Progenitor cell of endocrine pancreas (in vitro differentiated cells): ENCODE data around the gene PRKCE. TPM values are rescaled to one million over a fixed set of nuclear protein-coding genes. Genes with fewer than 3 reads are reported as not detected.

Experiments
- DNase-seq: peaks from one replicate; pipeline ENCODE4 v3.0.0; 2021; ENCODE audit warnings: low spot score; ENCODE audit not compliant: unreplicated experiment
- H3K27ac Mint-ChIP-seq: 2 replicates; pipeline ENCODE4 v1.8.0; 2021; ENCODE audit warnings: mild to moderate bottlenecking, moderate library complexity, mixed read lengths
- H3K27me3 Mint-ChIP-seq: 2 replicates; pipeline ENCODE4 v1.8.0; 2021; ENCODE audit warnings: mixed read lengths
- H3K36me3 Mint-ChIP-seq: 2 replicates; pipeline ENCODE4 v1.8.0; 2022; ENCODE audit warnings: mixed read lengths; ENCODE audit not compliant: insufficient read depth
- H3K4me1 Mint-ChIP-seq: 2 replicates; pipeline ENCODE4 v1.8.0; 2021; ENCODE audit warnings: low read depth, mixed read lengths
- H3K4me3 Mint-ChIP-seq: 2 replicates; pipeline ENCODE4 v1.8.0; 2021; ENCODE audit warnings: low read depth, mild to moderate bottlenecking, moderate library complexity, mixed read lengths
- H3K9me3 Mint-ChIP-seq: 2 replicates; pipeline ENCODE4 v1.8.0; 2021; ENCODE audit warnings: low read depth, mixed read lengths
- total RNA-seq: library from RNA; stranded (reverse); gene quantifications from 2 replicates; pipeline ENCODE4 v1.2.1, GENCODE V29; 2021
- TF ChIP-seq, protein P1 (sequence below): fragments of 200-600 bp; sonication (generic); IDR thresholded peaks from one replicate; pipeline ENCODE4 v1.5.0; 2021; ENCODE audit warnings: antibody characterized with exemption, mild to moderate bottlenecking; ENCODE audit not compliant: unreplicated experiment

PRKCE gene
- total RNA-seq, 1 donor from 2014 or later: 4.2 TPM

GRCh38 chr2:45765007-45765727 is 113.7 kb downstream of the PRKCE start:
- no peaks in the 10 kb centered on the region for H3K36me3 Mint-ChIP-seq
- no peak for DNase-seq
- H3K27me3 Mint-ChIP-seq: peaks cover 16% of the 10 kb centered on the region
- no peak overlapping the region for H3K27ac Mint-ChIP-seq
- peaks cover 3% of the 10 kb centered on the region for H3K9me3 Mint-ChIP-seq
- peaks cover 2% of the 10 kb centered on the region for H3K4me1 Mint-ChIP-seq
- H3K4me3 Mint-ChIP-seq: no peak overlapping the region
- TF ChIP-seq, protein P1, sequence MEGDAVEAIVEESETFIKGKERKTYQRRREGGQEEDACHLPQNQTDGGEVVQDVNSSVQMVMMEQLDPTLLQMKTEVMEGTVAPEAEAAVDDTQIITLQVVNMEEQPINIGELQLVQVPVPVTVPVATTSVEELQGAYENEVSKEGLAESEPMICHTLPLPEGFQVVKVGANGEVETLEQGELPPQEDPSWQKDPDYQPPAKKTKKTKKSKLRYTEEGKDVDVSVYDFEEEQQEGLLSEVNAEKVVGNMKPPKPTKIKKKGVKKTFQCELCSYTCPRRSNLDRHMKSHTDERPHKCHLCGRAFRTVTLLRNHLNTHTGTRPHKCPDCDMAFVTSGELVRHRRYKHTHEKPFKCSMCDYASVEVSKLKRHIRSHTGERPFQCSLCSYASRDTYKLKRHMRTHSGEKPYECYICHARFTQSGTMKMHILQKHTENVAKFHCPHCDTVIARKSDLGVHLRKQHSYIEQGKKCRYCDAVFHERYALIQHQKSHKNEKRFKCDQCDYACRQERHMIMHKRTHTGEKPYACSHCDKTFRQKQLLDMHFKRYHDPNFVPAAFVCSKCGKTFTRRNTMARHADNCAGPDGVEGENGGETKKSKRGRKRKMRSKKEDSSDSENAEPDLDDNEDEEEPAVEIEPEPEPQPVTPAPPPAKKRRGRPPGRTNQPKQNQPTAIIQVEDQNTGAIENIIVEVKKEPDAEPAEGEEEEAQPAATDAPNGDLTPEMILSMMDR: no peak

DNA sequence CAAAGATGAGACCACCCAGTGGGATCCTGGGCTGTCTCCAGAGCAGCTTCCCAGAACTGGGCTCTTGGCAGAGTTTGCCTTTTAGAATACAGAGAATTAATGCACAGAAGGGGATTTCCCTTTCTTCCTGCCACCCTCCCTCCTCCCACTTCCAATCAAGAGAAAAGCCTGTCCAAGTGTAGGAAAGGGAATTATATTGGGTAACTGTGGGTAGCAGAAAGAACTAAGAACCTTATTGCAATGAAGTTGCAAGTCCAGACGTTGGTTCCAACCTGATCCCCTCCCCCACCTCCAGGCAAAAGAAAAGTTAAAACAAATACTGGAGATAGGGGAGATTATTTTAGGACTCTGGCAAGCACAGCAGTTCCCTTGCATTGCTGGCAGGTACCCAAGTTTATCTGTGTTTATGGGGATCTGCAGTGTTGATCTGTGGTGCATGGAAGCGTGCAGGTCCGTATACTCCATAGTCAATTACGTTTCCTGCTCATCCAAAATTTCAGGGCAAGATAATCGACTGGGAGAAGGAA is 114.3 kb downstream of the PRKCE start:
- no peaks in the 10 kb centered on the region for H3K36me3 Mint-ChIP-seq
- H3K9me3 Mint-ChIP-seq: peaks cover 3% of the 10 kb centered on the region
- no peak for DNase-seq
- no peak overlapping the region for H3K4me3 Mint-ChIP-seq
- peaks cover 2% of the 10 kb centered on the region for H3K4me1 Mint-ChIP-seq
- H3K27ac Mint-ChIP-seq: peak overlapping the region; percentile 48
- H3K27me3 Mint-ChIP-seq: peaks cover 12% of the 10 kb centered on the region
- TF ChIP-seq, protein P1: no peak

- peaks cover 8% of the 10 kb centered on the region for H3K4me1 Mint-ChIP-seq
- H3K36me3 Mint-ChIP-seq: no peaks in the 10 kb centered on the region
- peaks cover 22% of the 10 kb centered on the region for H3K27me3 Mint-ChIP-seq
- peaks cover 3% of the 10 kb centered on the region for H3K9me3 Mint-ChIP-seq
- H3K27ac Mint-ChIP-seq: no peak overlapping the region
- no peak overlapping the region for H3K4me3 Mint-ChIP-seq
- DNase-seq: no peak
- TF ChIP-seq, protein P1: no peak
These were observed 116.7 kb downstream of the PRKCE start for GRCh38 chr2:45768208-45768607.

GRCh38 chr2:45769056-45769455 is 117.6 kb downstream of the PRKCE start:
- Mint-ChIP-seq H3K4me1 (peaks cover 8% of the 10 kb centered on the region), H3K36me3 (no peaks in the 10 kb centered on the region), H3K9me3 (peaks cover 3% of the 10 kb centered on the region), H3K27ac (no peak overlapping the region), H3K27me3 (peaks cover 22% of the 10 kb centered on the region), H3K4me3 (no peak overlapping the region)
- no peak for DNase-seq
- TF ChIP-seq, protein P1: no peak

GRCh38 chr2:45769854-45770576 is 118.5 kb downstream of the PRKCE start:
- H3K27me3 Mint-ChIP-seq: peaks cover 22% of the 10 kb centered on the region
- TF ChIP-seq, protein P1: no peak
- DNase-seq: no peak
- H3K4me1 Mint-ChIP-seq: peaks cover 8% of the 10 kb centered on the region
- no peak overlapping the region for H3K27ac Mint-ChIP-seq
- H3K4me3 Mint-ChIP-seq: no peak overlapping the region
- H3K9me3 Mint-ChIP-seq: peaks cover 3% of the 10 kb centered on the region
- H3K36me3 Mint-ChIP-seq: no peaks in the 10 kb centered on the region
